Gastrocnemius medialis (tissue), 4 donors: ENCODE results near the gene DOCK10.

ENCODE experiments used
- POLR2A ChIP-seq, 2 donors: fragments of 450-650 bp; IDR thresholded peaks; one replicate each; pipeline ENCODE4 v1.6.1; 2017; ENCODE audit warnings: antibody characterized with exemption in 2 of 2, mild to moderate bottlenecking in 2 of 2, moderate library complexity in 2 of 2
- TF ChIP-seq, protein P1 (sequence below), 5 experiments: fragments of 450-650 bp in 3 of 5; fragments of 200-600 bp in 2 of 5; sonication (generic) in 2 of 5; IDR thresholded peaks in 4 of 5; conservative IDR thresholded peaks in 1 of 5; 1 replicate in 4 of 5; 2 replicates in 1 of 5; pipeline ENCODE4 v1.5.1; 2016 to 2019; ENCODE audit warnings: antibody characterized with exemption in 5 of 5, mild to moderate bottlenecking in 3 of 5, moderate library complexity in 3 of 5

DNA sequence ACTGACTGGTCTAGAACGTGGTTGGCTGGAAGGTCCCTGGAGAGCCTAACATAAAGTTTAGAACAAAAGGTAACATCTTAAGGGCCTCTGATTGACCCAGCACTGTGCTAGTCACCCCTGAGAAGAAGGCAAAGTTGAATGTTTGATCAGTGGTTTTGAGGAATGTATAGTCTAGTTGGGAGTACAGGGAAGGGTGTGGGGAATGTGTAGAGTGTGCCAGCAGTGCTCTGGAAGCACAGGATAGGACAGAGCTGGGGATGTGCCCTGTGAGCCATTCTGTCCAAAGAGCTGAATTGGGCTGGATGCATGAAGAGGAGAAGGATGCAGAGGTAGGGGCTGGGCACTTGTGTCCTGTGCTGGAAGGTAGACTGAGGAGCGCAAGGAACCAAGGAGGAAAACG, 41.0 kb upstream of the DOCK10 start:
- TF ChIP-seq, protein P1, sequence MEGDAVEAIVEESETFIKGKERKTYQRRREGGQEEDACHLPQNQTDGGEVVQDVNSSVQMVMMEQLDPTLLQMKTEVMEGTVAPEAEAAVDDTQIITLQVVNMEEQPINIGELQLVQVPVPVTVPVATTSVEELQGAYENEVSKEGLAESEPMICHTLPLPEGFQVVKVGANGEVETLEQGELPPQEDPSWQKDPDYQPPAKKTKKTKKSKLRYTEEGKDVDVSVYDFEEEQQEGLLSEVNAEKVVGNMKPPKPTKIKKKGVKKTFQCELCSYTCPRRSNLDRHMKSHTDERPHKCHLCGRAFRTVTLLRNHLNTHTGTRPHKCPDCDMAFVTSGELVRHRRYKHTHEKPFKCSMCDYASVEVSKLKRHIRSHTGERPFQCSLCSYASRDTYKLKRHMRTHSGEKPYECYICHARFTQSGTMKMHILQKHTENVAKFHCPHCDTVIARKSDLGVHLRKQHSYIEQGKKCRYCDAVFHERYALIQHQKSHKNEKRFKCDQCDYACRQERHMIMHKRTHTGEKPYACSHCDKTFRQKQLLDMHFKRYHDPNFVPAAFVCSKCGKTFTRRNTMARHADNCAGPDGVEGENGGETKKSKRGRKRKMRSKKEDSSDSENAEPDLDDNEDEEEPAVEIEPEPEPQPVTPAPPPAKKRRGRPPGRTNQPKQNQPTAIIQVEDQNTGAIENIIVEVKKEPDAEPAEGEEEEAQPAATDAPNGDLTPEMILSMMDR (IDR thresholded peaks at IDR 0.05 in 4 of 5, conservative IDR thresholded peaks at IDR 0.05 in 1 of 5), result no peak
- no peak for TF ChIP-seq POLR2A (IDR thresholded peaks at IDR 0.05)
